H1 (cell line): ENCODE data around the gene OR5H6. TPM values are rescaled to one million over a fixed set of nuclear protein-coding genes. Genes with fewer than 3 reads are reported as not detected.

ENCODE experiments used
- polyA plus RNA-seq, 7 experiments: library from polyadenylated mRNA; depleted of rRNA in 3 of 7; stranded (reverse) in 5 of 7; unstranded in 2 of 7; fragments of >200 nt in 5 of 7; fragments of 200-250 nt in 2 of 7; gene quantifications; 1 replicate in 5 of 7; 2 replicates in 1 of 7; 4 replicates in 1 of 7; pipeline versions ENCODE4 v1.2.1 to v1.2.3, GENCODE V29; 2011 to 2013; ENCODE audit warnings: missing spikeins in 2 of 7, mixed read lengths in 2 of 7
- total RNA-seq: library from RNA; stranded (reverse); fragmentation: NEBNext Ultra II Directional; extraction: Animal tissue kit (Norgen Biotek cat#: 25700); gene quantifications from 2 replicates; pipeline ENCODE4 v1.2.1, GENCODE V29; 2021

OR5H6 gene
- total and polyA plus RNA-seq, 2 of the 8 experiments (the other 6 are each of a cell fraction or from before 2014, with no cell fraction given): 0.06 TPM; not detected in 1

Other genes with a start within 250 kb of the OR5H6 start
- gene GABRR3, start 228.9 kb upstream of the OR5H6 start, total RNA-seq: not detected in 2 replicates
- gene GABRR3, start 228.9 kb upstream of the OR5H6 start, polyA plus RNA-seq (2011; rRNA removed): not detected in 2 replicates
- gene OR5AC2, start 177.1 kb upstream of the OR5H6 start, total RNA-seq: not detected in 2 replicates
- gene OR5AC2, start 177.1 kb upstream of the OR5H6 start, polyA plus RNA-seq (2011; rRNA removed): not detected in 2 replicates
- not detected in 2 replicates for gene OR5H1, start 133.5 kb upstream of the OR5H6 start, total RNA-seq
- not detected in 2 replicates for gene OR5H1, start 133.5 kb upstream of the OR5H6 start, polyA plus RNA-seq (2011; rRNA removed)
- gene OR5H14, start 116.8 kb upstream of the OR5H6 start, total RNA-seq: not detected in 2 replicates
- not detected in 2 replicates for gene OR5H14, start 116.8 kb upstream of the OR5H6 start, polyA plus RNA-seq (2011; rRNA removed)
- gene OR5H15, start 97.5 kb upstream of the OR5H6 start, total RNA-seq: not detected in 2 replicates
- gene OR5H15, start 97.5 kb upstream of the OR5H6 start, polyA plus RNA-seq (2011; rRNA removed): not detected in 2 replicates
- not detected in 2 replicates for gene OR5H2, start 18.3 kb downstream of the OR5H6 start, total RNA-seq
- not detected in 2 replicates for gene OR5H2, start 18.3 kb downstream of the OR5H6 start, polyA plus RNA-seq (2011; rRNA removed)
- not detected in 2 replicates for gene OR5K4, start 89.6 kb downstream of the OR5H6 start, total RNA-seq
- not detected in 2 replicates for gene OR5K4, start 89.6 kb downstream of the OR5H6 start, polyA plus RNA-seq (2011; rRNA removed)
- gene OR5K3, start 126.4 kb downstream of the OR5H6 start, total RNA-seq: not detected in 2 replicates
- not detected in 2 replicates for gene OR5K3, start 126.4 kb downstream of the OR5H6 start, polyA plus RNA-seq (2011; rRNA removed)
- gene OR5K1, start 199.0 kb downstream of the OR5H6 start, total RNA-seq: not detected in 2 replicates
- gene OR5K1, start 199.0 kb downstream of the OR5H6 start, polyA plus RNA-seq (2011; rRNA removed): not detected in 2 replicates
- gene OR5K2, start 233.4 kb downstream of the OR5H6 start, total RNA-seq: not detected in 2 replicates
- gene OR5K2, start 233.4 kb downstream of the OR5H6 start, polyA plus RNA-seq (2011; rRNA removed): not detected in 2 replicates